Cardiac fibroblast (primary cell): ENCODE results near the gene DNLZ.

Source experiments
- DNase-seq, 2 donors: peaks; one replicate each; pipeline versions ENCODE4 v3.0.0 to v3.0.0-alpha.2; 2010; ENCODE audit warnings: low read depth in 2 of 2
- H3K4me3 ChIP-seq, 2 donors: replicated peaks in 1 of 2; 1 replicate in 1 of 2; 2 replicates in 1 of 2; pipeline ENCODE4 v1.5.1; 2011; ENCODE audit warnings: low read depth in 2 of 2, low read length in 2 of 2, mild to moderate bottlenecking in 2 of 2, moderate library complexity in 1 of 2
- CTCF ChIP-seq: IDR thresholded peaks from one replicate; pipeline ENCODE4 v1.5.1; 2011; ENCODE audit warnings: low read depth, mild to moderate bottlenecking, low read length, inconsistent platforms

The DNLZ gene

GRCh38 chr9:136347472-136348256, 15.9 kb downstream of the DNLZ start:
- DNase-seq: no peak
- no peak overlapping the region for H3K4me3 ChIP-seq
- TF ChIP-seq CTCF: no peak

DNA sequence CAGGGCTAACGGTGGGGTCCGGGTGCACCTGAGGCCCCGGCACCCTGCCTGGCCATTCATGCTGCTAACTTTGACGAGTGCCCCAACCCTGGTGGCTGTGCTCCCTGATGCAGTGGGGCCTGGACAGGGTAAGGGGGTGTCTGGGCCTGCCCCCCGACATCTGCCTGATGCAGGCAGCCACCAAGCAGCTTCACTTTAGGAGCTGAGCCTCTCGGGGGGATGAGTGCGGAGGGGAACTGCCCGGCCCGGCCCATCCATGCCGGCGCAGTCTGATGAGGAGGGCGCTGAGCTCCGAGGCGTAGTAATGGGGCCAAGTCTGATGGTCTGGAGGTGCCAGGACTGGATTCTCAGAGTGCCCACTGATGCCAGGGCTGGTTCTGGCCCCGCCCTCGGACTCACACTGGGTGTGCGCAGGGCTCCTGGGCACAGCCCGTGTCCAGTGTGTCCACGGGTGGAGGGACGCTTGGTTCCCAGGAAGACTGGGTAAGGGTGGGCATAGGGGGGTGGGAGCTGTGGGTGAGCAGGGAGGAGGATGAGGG, 16.5 kb downstream of the DNLZ start:
- TF ChIP-seq CTCF: no peak
- no peak overlapping the region for H3K4me3 ChIP-seq
- no peak for DNase-seq

GRCh38 chr9:136346157-136346481, 17.4 kb downstream of the DNLZ start:
- TF ChIP-seq CTCF: no peak
- H3K4me3 ChIP-seq: no peak overlapping the region

DNA sequence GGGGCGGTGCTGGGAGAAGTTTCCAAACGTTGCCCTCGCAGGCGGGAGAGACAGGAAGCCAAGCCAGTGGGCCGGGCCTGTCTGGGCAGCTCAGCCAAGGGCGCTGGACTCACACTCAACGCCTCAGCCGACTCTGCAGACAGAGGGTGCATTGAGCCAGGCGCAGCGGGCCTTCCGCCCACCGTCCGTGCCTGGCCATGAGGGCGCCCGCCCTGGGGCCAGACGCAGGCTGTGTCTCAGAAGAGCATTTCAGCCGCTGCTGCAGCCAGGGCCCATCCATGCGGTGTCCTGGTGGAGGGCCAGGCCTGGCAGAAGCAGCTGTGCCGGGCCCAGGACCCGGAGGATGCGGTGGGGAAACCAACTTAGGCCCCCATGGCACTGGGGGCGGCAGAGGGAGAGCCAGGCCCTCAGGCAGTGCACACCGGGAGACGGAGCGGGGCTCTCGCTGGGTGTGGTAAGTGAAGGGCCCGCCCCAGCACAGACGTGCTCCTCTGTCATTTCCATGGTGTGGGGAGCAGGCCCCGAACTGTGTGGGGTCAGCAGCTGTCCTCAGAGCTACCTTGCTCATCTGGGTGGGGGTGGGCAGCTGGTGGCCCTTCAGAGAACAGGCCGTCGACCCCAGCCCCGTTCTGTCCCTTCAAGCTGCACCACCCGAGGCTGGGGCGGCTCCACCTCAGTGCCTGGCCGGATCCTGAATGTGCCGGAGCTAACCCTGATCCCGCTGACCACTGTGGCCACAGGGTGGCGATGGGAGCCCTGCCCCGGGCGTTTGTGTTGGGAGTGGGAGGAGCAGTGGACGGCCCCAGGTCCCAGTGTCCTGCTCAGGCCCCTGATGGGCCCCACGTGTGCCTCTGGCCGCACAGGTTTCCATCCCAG, 18.0 kb downstream of the DNLZ start:
- DNase-seq: peak; percentile 48 to 53
- TF ChIP-seq CTCF: peak; percentile 72
- peak overlapping the region in 1 of 2 donors; percentile 1 for H3K4me3 ChIP-seq

More at GRCh38 chr9:136346157-136346481, 17.4 kb downstream of the DNLZ start:
- DNase-seq: no peak

- no peak for DNase-seq
- no peak for TF ChIP-seq CTCF
- H3K4me3 ChIP-seq: no peak overlapping the region
Measured at GRCh38 chr9:136344544-136345280, 18.8 kb downstream of the DNLZ start.

DNA sequence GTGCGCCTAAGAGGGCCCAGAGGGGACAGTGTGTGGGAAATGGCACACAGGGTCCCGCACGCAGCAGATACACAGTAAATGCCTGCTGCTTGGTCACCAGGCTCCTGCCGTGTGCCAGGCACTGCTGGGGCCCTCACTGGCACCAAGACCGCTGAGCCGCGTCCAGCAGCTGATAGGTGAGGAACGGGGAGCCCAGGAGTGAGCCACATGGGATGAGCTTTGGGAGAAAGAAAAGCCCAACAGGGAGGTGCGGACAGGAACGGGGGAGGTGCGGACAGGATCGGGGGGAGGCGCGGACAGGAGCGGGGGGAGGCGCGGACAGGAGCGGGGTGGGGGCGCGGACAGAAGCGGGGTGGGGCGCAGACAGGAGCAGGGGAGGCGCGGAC, 19.7 kb downstream of the DNLZ start:
- no peak for TF ChIP-seq CTCF
- H3K4me3 ChIP-seq: no peak overlapping the region
- DNase-seq: no peak
